GM20000 (cell line): ENCODE results near the gene HIVEP2.

Experiments used
- DNase-seq: peaks from one replicate; pipeline ENCODE4 v3.0.0; 2012; ENCODE audit warnings: low spot score
- CTCF ChIP-seq: IDR thresholded peaks from 2 replicates; pipeline ENCODE4 v1.5.1; 2012; ENCODE audit warnings: mild to moderate bottlenecking, control low read depth; ENCODE audit errors: extremely low read depth, missing control alignments

Gene HIVEP2

DNA sequence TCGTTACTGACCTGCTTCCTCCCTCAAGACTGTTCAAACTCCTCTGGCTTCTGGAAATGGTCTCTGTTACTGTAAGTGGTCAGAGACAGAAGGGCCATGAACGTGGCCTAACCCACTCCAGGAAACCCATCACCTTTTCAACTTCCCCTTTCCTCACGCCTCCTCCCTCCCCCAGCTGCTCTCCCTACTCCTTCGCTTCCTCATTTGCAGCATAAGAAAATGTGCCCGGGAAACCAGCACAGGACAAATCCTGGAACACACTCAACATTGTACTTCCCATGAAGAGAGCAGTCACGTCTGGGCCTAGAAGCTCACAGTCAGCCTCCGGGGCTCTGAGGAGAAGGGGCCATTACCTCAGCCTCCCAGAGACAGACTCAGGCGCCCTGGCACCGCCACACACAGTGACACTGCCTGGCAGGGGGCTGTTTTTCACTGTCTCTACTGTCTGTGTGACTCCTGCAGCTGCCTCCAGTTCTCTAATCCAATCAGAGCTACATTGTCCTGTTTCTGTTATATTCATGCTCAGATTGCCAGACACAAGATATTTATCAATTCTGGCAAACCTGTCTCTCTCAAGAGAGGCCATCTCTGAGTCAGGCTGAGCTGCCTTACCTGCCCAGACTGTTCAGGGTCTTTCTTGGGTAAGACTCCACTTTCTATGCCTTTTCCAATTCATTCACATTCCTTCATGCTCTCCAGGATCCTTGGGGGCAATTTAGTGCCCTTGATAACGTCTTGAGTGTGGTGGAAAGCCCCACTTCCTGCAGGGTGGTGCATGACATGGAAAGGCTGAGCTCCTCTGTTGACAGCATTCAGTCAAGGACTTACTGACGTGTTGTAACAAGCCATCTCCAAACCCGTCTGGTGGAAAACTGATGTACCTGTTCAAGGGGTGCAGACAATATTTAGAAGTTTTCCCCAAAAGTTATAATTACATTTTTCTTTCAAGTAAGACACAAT lies 242.2 kb downstream of the HIVEP2 start:
- peak; percentile 14 for DNase-seq
- TF ChIP-seq CTCF: no peak
